ENCODE measurements around the gene COMMD2. TPM values are rescaled to one million over a fixed set of nuclear protein-coding genes. Genes with fewer than 3 reads are reported as not detected.

The COMMD2 gene
- total RNA-seq, 1 experiment from 2014 or later, result 64.9 TPM

GRCh38 chr3:149752788-149753136 is 473 bp upstream of the COMMD2 start:
- H2BK12ac ChIP-seq (ENCODE audit: insufficient read length, low read depth, low read length), result no peak overlapping the region
- no peak overlapping the region for H2BK5ac ChIP-seq (ENCODE audit: insufficient read length, low read length)
- H3K9me3 ChIP-seq (ENCODE audit: control insufficient read depth, low read depth, low read length), result no peaks in the 10 kb centered on the region
- peaks cover 4% of the 10 kb centered on the region for H3K23me2 ChIP-seq (ENCODE audit: insufficient read length, low read depth, low read length, poor library complexity, severe bottlenecking)
- no peak overlapping the region for H3K14ac ChIP-seq (ENCODE audit: insufficient read depth, low read length)
- H2AFZ ChIP-seq (ENCODE audit: low read length), result no peak overlapping the region
- H4K20me1 ChIP-seq (ENCODE audit: control insufficient read depth, insufficient read depth, insufficient read length), result no peaks in the 10 kb centered on the region
- no peak overlapping the region for H2BK20ac ChIP-seq (ENCODE audit: low read depth, low read length, poor library complexity, severe bottlenecking)
- H2BK15ac ChIP-seq (ENCODE audit: low read depth, low read length), result no peak overlapping the region
- no peak overlapping the region for H4K5ac ChIP-seq (ENCODE audit: insufficient read length, low read depth, low read length)
- no peak overlapping the region for H2BK120ac ChIP-seq (ENCODE audit: low read depth, low read length, poor library complexity, severe bottlenecking)
- H3K18ac ChIP-seq (ENCODE audit: insufficient read length, low read depth, low read length), result no peak overlapping the region
- H3K27me3 ChIP-seq (ENCODE audit: insufficient read depth, low read length), result no peaks in the 10 kb centered on the region
- H3K27ac Mint-ChIP-seq, result peak overlapping the region in 1 of 3 experiments; percentile 57; a peak in 1 of 7 replicates
- no peaks in the 10 kb centered on the region for H3K27me3 Mint-ChIP-seq (ENCODE audit: low read depth)
- H3K9me3 Mint-ChIP-seq, result no peaks in the 10 kb centered on the region; a peak in 1 of 5 replicates
- H3K4me1 Mint-ChIP-seq, result peaks cover 4 to 6% of the 10 kb centered on the region in 2 experiments
- H3K4me1 ChIP-seq (ENCODE audit: insufficient read depth, low read length), result no peaks in the 10 kb centered on the region
- H4K91ac ChIP-seq (ENCODE audit: insufficient read length, low read depth, low read length), result no peak overlapping the region
- H3K79me1 ChIP-seq (ENCODE audit: insufficient read depth, low read depth, low read length, poor library complexity, severe bottlenecking), result no peaks in the 10 kb centered on the region
- peak overlapping the region; percentile 98 to 99 for H3K4me3 Mint-ChIP-seq
- H3K27ac ChIP-seq (ENCODE audit: insufficient read length, low read depth, low read length), result no peak overlapping the region
- TF ChIP-seq, protein P1, sequence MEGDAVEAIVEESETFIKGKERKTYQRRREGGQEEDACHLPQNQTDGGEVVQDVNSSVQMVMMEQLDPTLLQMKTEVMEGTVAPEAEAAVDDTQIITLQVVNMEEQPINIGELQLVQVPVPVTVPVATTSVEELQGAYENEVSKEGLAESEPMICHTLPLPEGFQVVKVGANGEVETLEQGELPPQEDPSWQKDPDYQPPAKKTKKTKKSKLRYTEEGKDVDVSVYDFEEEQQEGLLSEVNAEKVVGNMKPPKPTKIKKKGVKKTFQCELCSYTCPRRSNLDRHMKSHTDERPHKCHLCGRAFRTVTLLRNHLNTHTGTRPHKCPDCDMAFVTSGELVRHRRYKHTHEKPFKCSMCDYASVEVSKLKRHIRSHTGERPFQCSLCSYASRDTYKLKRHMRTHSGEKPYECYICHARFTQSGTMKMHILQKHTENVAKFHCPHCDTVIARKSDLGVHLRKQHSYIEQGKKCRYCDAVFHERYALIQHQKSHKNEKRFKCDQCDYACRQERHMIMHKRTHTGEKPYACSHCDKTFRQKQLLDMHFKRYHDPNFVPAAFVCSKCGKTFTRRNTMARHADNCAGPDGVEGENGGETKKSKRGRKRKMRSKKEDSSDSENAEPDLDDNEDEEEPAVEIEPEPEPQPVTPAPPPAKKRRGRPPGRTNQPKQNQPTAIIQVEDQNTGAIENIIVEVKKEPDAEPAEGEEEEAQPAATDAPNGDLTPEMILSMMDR (conservative IDR thresholded peaks at IDR 0.05), result no peak
- peak overlapping the region; percentile 94 for H3K4me2 ChIP-seq (ENCODE audit: insufficient read depth, insufficient read length, low read length)
- DNase-seq, result no peak
- H3K36me3 Mint-ChIP-seq (ENCODE audit: insufficient read depth in 1 of 3, low read depth in 3 of 3), result peaks cover 6 to 31% (median 27%) of the 10 kb centered on the region in 3 experiments; a peak in 6 of 7 replicates
- H3K79me2 ChIP-seq (ENCODE audit: insufficient read depth, low read length), result 0 out of 2 replicates have a peak, but pooled peaks cover 1% of the 10 kb centered on the region
- H3T11ph ChIP-seq (ENCODE audit: low read length), result no peak overlapping the region
- no peak overlapping the region for H3K9ac ChIP-seq (ENCODE audit: extremely low read depth, insufficient read length, low read length)
- H3K56ac ChIP-seq (ENCODE audit: insufficient read length, low read depth, low read length), result no peak overlapping the region
- no peak overlapping the region for H3K4ac ChIP-seq (ENCODE audit: low read depth, low read length)
- no peak overlapping the region for H2AK5ac ChIP-seq (ENCODE audit: insufficient read length, low read length)
- no peak overlapping the region for H4K8ac ChIP-seq (replicated peaks; ENCODE audit: insufficient read length, low read depth, low read length)
- H3K23ac ChIP-seq (ENCODE audit: insufficient read length, low read depth, low read length), result no peak overlapping the region
